ENCODE results near the gene SIRT6. TPM values are rescaled to one million over a fixed set of nuclear protein-coding genes. Genes with fewer than 3 reads are reported as not detected.

The SIRT6 gene
- total RNA-seq, 1 experiment from 2014 or later = 28.1 TPM

GRCh38 chr19:4172861-4173473, 9.4 kb downstream of the SIRT6 start (continued):
- no peak for TF ChIP-seq ZMAT4 (CRISPR knock-in tag; IDR thresholded peaks at IDR 0.05)
- no peak for TF ChIP-seq OVOL2 (CRISPR knock-in tag; IDR thresholded peaks at IDR 0.05; ENCODE audit: borderline replicate concordance)
- TF ChIP-seq, protein P1, sequence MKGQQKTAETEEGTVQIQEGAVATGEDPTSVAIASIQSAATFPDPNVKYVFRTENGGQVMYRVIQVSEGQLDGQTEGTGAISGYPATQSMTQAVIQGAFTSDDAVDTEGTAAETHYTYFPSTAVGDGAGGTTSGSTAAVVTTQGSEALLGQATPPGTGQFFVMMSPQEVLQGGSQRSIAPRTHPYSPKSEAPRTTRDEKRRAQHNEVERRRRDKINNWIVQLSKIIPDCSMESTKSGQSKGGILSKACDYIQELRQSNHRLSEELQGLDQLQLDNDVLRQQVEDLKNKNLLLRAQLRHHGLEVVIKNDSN (CRISPR knock-in tag; IDR thresholded peaks at IDR 0.05) = peak; percentile 69
- no peak for TF ChIP-seq TP53 (CRISPR knock-in tag; IDR thresholded peaks at IDR 0.05)
- TF ChIP-seq CBFB (CRISPR knock-in tag; IDR thresholded peaks at IDR 0.05; ENCODE audit: low read depth) = no peak
- TF ChIP-seq, protein P2, sequence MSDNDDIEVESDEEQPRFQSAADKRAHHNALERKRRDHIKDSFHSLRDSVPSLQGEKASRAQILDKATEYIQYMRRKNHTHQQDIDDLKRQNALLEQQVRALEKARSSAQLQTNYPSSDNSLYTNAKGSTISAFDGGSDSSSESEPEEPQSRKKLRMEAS (CRISPR knock-in tag; IDR thresholded peaks at IDR 0.05) = peak; percentile 28; the same call in 1 of the 2 replicates
- TF ChIP-seq, protein P3, sequence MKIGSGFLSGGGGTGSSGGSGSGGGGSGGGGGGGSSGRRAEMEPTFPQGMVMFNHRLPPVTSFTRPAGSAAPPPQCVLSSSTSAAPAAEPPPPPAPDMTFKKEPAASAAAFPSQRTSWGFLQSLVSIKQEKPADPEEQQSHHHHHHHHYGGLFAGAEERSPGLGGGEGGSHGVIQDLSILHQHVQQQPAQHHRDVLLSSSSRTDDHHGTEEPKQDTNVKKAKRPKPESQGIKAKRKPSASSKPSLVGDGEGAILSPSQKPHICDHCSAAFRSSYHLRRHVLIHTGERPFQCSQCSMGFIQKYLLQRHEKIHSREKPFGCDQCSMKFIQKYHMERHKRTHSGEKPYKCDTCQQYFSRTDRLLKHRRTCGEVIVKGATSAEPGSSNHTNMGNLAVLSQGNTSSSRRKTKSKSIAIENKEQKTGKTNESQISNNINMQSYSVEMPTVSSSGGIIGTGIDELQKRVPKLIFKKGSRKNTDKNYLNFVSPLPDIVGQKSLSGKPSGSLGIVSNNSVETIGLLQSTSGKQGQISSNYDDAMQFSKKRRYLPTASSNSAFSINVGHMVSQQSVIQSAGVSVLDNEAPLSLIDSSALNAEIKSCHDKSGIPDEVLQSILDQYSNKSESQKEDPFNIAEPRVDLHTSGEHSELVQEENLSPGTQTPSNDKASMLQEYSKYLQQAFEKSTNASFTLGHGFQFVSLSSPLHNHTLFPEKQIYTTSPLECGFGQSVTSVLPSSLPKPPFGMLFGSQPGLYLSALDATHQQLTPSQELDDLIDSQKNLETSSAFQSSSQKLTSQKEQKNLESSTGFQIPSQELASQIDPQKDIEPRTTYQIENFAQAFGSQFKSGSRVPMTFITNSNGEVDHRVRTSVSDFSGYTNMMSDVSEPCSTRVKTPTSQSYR (CRISPR knock-in tag; IDR thresholded peaks at IDR 0.05) = peak; percentile 80
- no peak for TF ChIP-seq ZNF263 (CRISPR knock-in tag; IDR thresholded peaks at IDR 0.05; ENCODE audit: low read depth)
- peak; percentile 41; the same call in 1 of the 2 replicates for TF ChIP-seq NR1H2 (CRISPR knock-in tag; IDR thresholded peaks at IDR 0.05)
- TF ChIP-seq, protein P4, sequence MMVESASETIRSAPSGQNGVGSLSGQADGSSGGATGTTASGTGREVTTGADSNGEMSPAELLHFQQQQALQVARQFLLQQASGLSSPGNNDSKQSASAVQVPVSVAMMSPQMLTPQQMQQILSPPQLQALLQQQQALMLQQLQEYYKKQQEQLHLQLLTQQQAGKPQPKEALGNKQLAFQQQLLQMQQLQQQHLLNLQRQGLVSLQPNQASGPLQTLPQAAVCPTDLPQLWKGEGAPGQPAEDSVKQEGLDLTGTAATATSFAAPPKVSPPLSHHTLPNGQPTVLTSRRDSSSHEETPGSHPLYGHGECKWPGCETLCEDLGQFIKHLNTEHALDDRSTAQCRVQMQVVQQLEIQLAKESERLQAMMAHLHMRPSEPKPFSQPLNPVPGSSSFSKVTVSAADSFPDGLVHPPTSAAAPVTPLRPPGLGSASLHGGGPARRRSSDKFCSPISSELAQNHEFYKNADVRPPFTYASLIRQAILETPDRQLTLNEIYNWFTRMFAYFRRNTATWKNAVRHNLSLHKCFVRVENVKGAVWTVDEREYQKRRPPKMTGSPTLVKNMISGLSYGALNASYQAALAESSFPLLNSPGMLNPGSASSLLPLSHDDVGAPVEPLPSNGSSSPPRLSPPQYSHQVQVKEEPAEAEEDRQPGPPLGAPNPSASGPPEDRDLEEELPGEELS (CRISPR knock-in tag; IDR thresholded peaks at IDR 0.05) = peak; percentile 89
- TF ChIP-seq, protein P5, sequence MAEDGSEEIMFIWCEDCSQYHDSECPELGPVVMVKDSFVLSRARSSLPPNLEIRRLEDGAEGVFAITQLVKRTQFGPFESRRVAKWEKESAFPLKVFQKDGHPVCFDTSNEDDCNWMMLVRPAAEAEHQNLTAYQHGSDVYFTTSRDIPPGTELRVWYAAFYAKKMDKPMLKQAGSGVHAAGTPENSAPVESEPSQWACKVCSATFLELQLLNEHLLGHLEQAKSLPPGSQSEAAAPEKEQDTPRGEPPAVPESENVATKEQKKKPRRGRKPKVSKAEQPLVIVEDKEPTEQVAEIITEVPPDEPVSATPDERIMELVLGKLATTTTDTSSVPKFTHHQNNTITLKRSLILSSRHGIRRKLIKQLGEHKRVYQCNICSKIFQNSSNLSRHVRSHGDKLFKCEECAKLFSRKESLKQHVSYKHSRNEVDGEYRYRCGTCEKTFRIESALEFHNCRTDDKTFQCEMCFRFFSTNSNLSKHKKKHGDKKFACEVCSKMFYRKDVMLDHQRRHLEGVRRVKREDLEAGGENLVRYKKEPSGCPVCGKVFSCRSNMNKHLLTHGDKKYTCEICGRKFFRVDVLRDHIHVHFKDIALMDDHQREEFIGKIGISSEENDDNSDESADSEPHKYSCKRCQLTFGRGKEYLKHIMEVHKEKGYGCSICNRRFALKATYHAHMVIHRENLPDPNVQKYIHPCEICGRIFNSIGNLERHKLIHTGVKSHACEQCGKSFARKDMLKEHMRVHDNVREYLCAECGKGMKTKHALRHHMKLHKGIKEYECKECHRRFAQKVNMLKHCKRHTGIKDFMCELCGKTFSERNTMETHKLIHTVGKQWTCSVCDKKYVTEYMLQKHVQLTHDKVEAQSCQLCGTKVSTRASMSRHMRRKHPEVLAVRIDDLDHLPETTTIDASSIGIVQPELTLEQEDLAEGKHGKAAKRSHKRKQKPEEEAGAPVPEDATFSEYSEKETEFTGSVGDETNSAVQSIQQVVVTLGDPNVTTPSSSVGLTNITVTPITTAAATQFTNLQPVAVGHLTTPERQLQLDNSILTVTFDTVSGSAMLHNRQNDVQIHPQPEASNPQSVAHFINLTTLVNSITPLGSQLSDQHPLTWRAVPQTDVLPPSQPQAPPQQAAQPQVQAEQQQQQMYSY (CRISPR knock-in tag; IDR thresholded peaks at IDR 0.05) = no peak; the same call in none of the 2 replicates
- TF ChIP-seq HMGA2 (CRISPR knock-in tag; IDR thresholded peaks at IDR 0.05) = no peak
- TF ChIP-seq ZBTB43 (CRISPR knock-in tag; IDR thresholded peaks at IDR 0.05) = peak; percentile 85; the same call in 1 of the 2 replicates
- TF ChIP-seq NR3C1 (CRISPR knock-in tag; conservative IDR thresholded peaks at IDR 0.05; ENCODE audit: low read depth) = no peak
- TF ChIP-seq ZNF416 (CRISPR knock-in tag; IDR thresholded peaks at IDR 0.05) = no peak
- peak; percentile 91 for TF ChIP-seq TEAD1 (CRISPR knock-in tag; IDR thresholded peaks at IDR 0.05)
- TF ChIP-seq ZNF423 (CRISPR knock-in tag; IDR thresholded peaks at IDR 0.05) = no peak
- TF ChIP-seq, protein P6, sequence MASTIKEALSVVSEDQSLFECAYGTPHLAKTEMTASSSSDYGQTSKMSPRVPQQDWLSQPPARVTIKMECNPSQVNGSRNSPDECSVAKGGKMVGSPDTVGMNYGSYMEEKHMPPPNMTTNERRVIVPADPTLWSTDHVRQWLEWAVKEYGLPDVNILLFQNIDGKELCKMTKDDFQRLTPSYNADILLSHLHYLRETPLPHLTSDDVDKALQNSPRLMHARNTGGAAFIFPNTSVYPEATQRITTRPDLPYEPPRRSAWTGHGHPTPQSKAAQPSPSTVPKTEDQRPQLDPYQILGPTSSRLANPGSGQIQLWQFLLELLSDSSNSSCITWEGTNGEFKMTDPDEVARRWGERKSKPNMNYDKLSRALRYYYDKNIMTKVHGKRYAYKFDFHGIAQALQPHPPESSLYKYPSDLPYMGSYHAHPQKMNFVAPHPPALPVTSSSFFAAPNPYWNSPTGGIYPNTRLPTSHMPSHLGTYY (CRISPR knock-in tag; IDR thresholded peaks at IDR 0.05) = no peak
- TF ChIP-seq, protein P7, sequence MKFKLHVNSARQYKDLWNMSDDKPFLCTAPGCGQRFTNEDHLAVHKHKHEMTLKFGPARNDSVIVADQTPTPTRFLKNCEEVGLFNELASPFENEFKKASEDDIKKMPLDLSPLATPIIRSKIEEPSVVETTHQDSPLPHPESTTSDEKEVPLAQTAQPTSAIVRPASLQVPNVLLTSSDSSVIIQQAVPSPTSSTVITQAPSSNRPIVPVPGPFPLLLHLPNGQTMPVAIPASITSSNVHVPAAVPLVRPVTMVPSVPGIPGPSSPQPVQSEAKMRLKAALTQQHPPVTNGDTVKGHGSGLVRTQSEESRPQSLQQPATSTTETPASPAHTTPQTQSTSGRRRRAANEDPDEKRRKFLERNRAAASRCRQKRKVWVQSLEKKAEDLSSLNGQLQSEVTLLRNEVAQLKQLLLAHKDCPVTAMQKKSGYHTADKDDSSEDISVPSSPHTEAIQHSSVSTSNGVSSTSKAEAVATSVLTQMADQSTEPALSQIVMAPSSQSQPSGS (CRISPR knock-in tag; IDR thresholded peaks at IDR 0.05; ENCODE audit: borderline replicate concordance, low read depth) = 0 out of 2 replicates have a peak, but pooled peaks have one; percentile 41
- TF ChIP-seq E2F4 (CRISPR knock-in tag; IDR thresholded peaks at IDR 0.05; ENCODE audit: borderline replicate concordance, low read depth) = no peak; the same call in 1 of the 2 replicates

Measured in WTC11 (cell line).